GM19452 (cell line): ENCODE measurements around the gene MON2.

Experiments
- ATAC-seq: cut with Tn5 transposase; IDR thresholded peaks from one replicate; pipeline ENCODE4 v1.9.1; 2021; ENCODE audit not compliant: unreplicated experiment

MON2 gene

GRCh38 chr12:62604373-62604772 is 137.7 kb downstream of the MON2 start:
- ATAC-seq = no peak

GRCh38 chr12:62604871-62605270 is 138.2 kb downstream of the MON2 start:
- no peak for ATAC-seq

- no peak for ATAC-seq
Observed at GRCh38 chr12:62605981-62606380, 139.4 kb downstream of the MON2 start.

- no peak for ATAC-seq
Observed at GRCh38 chr12:62606654-62607053, 140.0 kb downstream of the MON2 start.

- no peak for ATAC-seq
Observed at GRCh38 chr12:62613081-62613480, 146.5 kb downstream of the MON2 start.

GRCh38 chr12:62618319-62618718 is 151.7 kb downstream of the MON2 start:
- ATAC-seq = no peak

- ATAC-seq = no peak
Observed at GRCh38 chr12:62618930-62619329, 152.3 kb downstream of the MON2 start.

- no peak for ATAC-seq
Observed at GRCh38 chr12:62621101-62621638, 154.5 kb downstream of the MON2 start.

GRCh38 chr12:62622177-62622576 is 155.6 kb downstream of the MON2 start:
- no peak for ATAC-seq

- ATAC-seq = no peak
Observed at GRCh38 chr12:62625228-62625627, 158.6 kb downstream of the MON2 start.

- no peak for ATAC-seq
Observed at GRCh38 chr12:62627181-62627580, 160.6 kb downstream of the MON2 start.

- no peak for ATAC-seq
Observed at GRCh38 chr12:62629413-62629812, 162.8 kb downstream of the MON2 start.

GRCh38 chr12:62629971-62630739 is 163.5 kb downstream of the MON2 start:
- ATAC-seq = no peak

GRCh38 chr12:62631471-62632410 is 165.1 kb downstream of the MON2 start:
- ATAC-seq = peak; percentile 53

GRCh38 chr12:62632411-62632918 is 165.8 kb downstream of the MON2 start:
- ATAC-seq = peak; percentile 36

- ATAC-seq = no peak
Observed at GRCh38 chr12:62635649-62636048, 169.0 kb downstream of the MON2 start.

GRCh38 chr12:62637679-62638078 is 171.1 kb downstream of the MON2 start:
- ATAC-seq = no peak

- peak; percentile 92 for ATAC-seq
Observed at GRCh38 chr12:62640910-62641448, 174.4 kb downstream of the MON2 start.

- ATAC-seq = no peak
Observed at GRCh38 chr12:62642486-62642885, 175.9 kb downstream of the MON2 start.

- ATAC-seq = no peak
Observed at GRCh38 chr12:62643486-62643885, 176.9 kb downstream of the MON2 start.

- no peak for ATAC-seq
Observed at GRCh38 chr12:62646566-62646965, 179.9 kb downstream of the MON2 start.
